IPS DF 19.7 (cell line): Measurements from ENCODE around the gene ACTMAP.
"Not testable (repeated sequence)": the region's sequence is repeated elsewhere in the genome, so short reads cannot be mapped to it uniquely, and the experiment has no call there.

Source experiments
- DNase-seq: peaks from one replicate; pipeline ENCODE4 v3.0.0-alpha.2; 2013; ENCODE audit warnings: low read depth, low spot score

ACTMAP gene

DNA sequence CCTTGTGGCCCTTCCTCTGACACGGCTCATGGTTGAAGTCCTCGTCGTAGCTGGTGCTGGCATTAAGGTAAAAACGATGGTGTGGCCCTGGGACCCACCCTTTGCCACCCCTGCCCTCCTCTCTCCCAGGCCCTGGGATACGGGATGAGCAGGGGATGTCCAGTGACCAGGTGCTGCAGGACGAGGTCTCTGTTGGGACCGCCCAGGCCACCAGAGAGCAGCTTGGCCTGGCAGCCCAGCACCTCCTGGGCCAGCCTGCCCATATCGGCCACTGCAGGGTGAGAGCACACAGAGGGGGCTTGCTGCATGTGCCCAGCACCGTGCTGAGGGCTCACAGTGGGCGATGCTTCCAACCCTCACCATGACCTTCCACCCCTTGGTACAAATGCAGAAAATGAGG, 6.4 kb downstream of the ACTMAP start:
- DNase-seq: no peak

DNA sequence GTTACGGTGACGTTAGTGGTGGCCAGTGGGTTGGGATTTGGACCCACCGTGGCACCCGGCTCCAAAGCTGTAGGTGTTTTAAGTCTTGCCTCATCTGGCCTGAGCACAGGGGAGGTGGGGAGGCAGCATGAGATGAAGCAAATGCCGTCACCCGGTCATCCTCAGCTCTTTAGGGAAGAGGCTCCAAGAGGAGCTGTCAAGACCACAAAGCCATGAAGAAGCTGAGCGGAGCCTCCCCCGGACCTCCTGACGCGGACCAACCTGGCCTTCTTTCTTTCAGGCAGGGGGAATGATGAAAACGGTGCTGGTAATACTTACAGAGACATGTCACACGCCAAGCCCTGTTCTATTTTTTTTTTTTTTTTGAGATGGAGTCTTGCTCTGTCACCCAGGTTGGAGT, 7.4 kb downstream of the ACTMAP start:
- DNase-seq: no peak

DNA sequence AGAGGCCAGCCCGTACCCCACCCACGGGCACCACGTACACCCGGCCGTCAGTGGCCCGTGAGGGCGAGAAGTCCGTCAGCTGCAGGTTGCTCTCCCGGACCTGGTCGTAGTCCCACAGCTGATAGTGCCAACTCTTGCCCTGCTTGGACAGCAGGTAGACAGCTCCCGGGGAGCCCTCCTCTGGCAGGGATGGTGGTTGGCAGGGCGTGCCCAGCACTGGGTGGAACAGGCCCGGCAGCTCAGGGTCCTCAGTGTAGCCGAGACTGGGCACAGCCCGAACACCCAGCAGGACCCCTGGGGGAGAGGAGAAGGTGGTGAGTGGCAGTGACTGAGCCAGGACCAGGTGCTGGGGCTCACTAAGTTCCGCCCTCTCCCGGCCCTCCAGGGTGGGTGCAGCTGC, 7.8 kb downstream of the ACTMAP start:
- DNase-seq: no peak

DNA sequence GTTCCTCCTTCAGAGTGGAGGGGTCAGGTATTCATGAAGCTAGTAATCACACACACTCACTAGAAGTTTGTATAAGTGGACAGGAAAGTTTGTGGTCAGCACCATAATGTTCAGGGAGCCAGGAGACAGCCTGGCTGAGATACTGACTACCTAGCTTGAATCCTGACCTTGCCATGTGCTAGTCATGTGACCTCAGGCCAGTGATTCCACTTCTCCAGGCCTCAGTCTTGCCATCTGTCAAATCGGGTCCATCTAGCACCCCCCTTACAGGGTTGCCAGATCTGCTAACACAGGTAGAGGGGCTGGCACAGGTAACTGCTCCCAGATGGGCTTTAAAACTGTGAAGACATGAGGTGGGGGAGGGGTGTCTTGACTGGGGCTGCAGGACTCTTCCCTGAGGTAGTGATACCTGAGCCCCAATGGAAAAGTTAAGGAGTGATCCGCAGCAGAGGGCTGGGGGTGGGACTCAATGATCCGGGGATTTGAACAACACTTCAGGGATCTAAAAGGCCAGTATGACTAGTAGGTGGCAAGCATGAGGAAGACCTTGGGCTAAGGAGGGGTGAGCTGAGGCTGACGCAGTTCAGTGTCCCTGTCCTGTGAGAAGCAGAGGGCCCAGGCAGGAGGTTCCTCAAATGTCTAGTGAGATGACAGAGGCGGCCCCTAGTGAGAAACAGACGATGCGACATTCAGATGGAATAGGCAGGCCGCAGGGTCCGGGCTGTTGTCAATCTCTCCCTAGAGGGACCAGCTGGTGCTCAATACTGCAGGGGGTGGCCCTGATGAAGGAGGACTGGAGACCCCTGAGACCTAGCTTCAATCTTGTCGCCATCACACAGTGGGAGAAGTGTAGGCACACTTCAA, 8.5 kb downstream of the ACTMAP start:
- no peak for DNase-seq

DNA sequence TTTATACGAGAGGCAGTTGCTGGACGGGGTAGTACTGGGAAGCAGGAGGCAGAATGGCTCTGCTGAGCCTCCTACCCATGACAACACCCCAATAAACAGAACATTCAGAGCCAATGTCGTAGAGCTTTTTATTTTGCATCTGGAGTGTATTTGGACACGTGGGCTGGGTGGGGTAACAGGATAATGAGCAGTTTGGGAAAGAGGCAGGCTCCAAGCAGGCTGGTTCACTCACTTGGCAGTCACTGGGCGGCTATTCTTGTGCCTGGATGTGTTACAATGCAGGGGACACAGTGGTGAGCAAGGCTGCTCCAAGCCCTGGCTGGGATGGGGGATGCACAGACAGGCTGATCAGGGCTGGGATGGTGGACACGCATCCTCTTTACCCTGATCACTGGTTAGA, 9.5 kb downstream of the ACTMAP start:
- DNase-seq: no peak

DNA sequence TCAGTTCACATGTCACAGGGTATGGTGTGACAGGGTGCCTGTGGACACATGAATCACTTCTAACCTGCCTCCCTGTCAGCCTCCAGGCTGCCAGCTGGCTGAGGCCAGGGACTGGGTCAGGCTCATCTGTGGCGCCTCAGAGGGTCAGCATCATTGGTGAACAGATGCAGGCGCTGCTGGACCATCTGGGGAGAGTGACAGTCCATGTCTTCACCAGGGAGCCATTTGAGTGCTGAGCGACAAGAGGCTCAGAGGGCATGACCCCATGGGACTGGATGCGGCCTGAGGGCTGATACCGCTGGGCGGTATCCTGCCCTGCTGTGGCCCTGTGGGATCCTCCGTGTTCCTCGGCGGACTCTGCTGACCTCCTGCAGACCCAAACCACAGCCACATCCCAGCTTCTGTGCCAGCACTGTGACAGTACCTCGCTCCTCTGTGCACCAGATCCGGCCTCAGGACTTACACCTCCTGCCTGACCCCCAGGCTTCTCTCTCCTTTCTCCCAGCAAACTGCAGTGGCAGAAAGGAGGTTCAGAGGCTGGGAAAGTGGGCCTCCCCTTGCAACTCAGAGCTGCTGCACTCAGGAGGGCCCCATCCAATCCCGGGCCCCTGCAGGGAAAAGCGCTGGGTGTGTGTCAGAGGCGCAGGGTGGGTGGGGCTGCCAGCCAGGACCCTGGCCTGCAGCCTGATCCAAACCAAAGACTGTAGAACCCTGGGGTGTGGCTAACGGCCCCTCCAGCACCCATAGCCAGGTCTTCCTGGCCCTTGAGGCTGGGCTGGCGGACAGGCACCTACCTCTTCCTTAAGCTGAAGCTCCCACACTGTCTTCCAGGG, 10.2 kb downstream of the ACTMAP start:
- no peak for DNase-seq

DNA sequence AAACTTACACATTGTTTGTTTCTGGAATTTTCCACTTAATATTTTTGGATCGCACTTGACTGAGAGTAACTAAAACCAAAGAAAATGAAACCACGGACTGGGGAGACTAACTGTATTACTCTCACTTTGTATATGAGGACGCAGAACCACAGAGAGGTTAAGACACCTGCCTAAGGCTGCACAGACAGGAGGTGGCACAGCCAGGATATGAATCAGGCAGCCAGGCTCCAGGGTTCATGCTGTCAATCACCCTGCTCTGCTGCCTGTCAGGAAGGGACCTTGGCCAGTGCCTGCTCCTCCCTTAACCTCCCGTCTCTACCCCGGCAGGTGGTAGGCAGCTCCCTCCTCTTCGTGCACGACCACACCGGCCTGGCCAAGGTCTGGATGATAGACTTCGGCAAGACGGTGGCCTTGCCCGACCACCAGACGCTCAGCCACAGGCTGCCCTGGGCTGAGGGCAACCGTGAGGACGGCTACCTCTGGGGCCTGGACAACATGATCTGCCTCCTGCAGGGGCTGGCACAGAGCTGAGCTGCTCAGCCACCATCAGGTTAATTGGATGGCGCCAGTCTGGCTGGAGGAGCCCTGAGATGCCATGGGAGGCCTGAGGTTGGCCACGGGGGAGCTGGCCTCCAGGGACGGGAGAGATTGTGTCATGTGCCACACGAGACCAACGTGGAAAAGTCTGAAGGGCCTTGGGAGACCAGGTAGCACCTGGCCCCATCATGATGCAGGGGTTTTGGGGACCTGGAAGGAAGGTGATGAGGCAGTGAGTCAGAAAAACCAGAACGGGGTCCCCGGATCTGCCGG, 11.0 kb downstream of the ACTMAP start:
- no peak for DNase-seq

DNA sequence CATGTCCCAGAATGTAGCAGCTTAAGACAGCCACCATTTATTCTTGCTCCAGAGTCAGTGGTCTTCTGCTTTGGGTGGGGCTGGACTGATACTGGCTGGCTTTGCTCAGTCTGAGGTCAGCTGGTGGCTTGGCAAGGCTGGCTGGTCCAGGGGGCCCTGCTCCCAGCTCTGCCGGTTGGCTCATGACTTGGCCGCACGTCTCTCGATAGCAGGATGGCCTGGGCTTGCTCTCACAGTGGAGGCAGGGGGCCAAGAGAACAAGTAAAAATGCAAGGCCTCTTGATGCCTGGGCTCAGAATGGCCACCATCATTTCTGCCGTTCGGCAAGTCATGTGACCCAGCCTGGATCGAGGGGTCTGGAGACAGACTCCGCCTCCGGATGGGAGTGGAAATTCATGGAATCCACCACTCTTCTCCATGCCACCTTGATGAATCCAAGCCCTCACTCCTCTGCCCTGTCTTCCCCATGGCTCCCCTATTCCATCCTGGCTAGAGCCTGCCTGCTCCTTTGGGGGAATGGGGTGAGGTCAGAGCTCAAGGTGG, 13.1 kb downstream of the ACTMAP start:
- DNase-seq: no peak

DNA sequence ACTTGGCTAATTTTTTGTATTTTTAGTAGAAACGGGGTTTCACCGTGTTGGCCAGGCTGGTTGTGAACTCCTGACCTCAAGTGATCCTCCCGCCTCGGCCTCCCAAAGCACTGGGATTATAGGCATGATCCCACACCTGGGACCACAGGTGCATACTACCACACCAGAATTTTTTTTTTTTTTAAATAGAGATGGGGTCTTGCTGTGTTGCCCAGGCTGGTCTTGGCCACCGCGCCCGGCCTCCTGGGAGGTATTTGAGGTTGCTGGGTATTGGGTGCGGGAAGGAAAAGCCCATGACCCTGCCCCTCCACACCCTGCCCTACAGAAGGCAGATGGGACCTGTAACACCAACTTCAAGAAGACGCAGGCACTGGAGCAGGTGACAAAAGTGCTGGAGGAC, 13.6 kb downstream of the ACTMAP start:
- no peak for DNase-seq

DNA sequence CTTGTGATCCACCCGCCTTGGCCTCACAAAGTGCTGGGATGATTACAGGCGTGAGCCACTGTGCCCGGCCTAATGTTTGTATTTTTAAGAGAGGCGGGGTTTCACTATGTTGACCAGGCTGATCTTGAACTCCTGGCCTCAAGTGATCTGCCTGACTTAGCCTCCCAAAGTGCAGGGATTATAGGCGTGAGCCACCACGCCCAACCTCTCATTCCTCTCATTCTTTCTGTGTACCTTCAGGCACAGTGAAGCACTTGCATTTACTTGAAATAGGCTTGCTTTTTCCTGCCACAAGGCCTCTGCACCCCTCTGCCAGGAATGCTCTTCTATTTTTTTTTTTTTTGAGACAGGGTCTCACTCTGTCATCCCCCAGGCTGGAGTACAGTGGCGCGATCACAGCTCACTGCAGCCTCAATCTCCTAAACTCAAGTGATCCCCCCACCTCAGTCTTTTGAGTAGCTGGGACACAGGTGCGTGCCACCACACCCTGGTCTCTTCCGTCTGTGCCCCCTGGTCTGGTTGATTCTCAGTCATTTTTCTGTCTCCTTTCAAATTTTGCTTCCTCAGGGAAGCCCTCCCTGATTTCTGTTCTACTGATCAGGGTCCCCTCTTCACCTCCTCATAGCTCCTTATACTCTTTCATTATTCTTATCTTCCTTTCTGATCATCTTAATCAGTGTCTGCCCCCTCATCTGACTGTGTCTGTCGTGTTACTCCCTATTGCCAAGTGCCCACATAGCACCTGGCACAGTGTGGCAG, 15.1 kb downstream of the ACTMAP start:
- DNase-seq: no peak

DNA sequence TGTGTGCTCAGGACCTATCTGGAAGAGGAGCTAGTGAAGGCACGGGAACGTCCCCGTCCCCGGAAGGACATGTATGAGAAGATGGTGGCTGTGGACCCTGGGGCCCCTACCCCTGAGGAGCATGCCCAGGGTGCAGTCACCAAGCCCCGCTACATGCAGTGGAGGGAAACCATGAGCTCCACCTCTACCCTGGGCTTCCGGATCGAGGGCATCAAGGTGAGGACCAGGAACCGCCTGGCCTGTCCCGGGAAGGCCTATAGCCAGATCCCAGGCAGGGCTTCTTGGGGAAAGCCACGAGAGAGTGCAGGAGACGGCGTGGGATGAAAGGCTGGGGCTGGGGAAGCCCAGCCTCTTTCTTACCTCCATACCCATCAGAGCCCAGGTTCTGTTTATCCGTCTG, 17.1 kb downstream of the ACTMAP start:
- no peak for DNase-seq

DNA sequence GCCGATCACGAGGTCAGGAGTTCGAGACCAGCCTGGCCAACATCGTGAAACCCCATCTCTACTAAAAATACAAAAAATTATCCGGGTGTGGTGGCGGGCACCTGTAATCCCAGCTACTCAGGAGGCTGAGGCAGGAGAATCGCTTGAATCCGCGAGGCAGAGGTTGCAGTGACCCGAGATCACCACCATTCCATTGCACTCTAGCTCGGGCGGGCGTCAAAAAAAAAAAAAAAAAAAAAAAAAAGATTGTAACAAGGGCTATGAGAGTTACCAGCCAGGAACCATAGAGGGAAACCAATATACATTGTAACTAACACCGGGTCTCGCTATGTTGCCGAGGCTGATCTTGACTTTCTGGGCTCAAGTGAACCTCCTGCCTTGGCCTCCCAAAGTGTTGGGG, 18.0 kb downstream of the ACTMAP start:
- not testable (repeated sequence) for DNase-seq

DNA sequence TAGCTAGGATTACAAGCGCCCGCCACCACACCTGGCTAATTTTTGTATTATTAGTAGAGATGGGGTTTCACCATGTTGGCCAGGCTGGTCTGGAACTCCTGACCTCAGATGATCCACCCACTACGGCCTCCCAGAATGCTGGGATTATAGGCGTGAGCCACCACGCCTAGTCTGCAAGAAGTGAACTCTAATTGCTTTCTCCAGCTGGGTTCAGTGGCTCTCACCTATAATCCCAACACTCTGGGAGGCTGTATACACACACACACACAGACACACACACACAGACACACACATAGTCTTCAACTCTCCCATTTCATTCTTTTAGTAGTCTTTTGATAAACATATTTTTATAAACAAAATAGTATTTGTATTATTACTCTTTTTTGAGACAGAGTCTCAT, 20.2 kb downstream of the ACTMAP start:
- not testable (repeated sequence) for DNase-seq

DNA sequence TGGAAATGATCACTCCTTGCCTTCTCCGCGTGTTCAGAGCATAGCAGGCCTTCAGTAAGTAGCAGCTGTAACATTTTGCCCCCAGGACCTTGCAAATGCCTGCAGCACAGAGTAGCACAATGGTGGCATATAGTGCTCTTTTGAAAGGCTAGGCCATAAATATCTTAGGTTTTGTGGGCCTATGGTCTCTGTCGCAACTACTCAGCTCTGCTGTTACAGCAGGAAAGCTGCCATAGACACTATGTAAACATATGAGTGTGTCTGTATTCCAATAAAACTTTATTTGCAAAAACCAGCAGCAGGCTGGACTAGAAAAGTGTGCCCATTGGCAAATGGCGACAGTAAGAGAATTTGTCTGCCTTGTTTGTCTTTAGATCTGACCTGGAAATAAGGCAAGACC, 24.0 kb downstream of the ACTMAP start:
- DNase-seq: no peak

DNA sequence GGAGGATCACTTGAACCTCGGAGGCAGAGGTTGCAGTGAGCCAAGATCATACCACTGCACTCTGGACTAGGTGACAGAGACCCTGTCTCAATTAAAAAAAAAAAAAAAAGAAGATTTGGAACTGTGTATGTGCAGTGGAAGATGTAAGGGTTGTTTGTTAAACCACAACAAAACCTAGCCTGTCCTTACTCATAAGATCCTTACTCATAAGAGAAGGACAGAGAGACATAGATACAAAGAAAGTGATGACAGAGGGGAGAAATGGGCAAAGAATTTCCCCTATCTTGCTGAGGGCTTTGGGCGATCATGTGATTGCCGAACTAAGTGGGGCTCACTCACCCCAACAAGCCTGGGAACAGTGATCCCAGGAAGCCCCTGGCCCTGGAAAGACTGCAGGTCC, 25.4 kb downstream of the ACTMAP start:
- no peak for DNase-seq

DNA sequence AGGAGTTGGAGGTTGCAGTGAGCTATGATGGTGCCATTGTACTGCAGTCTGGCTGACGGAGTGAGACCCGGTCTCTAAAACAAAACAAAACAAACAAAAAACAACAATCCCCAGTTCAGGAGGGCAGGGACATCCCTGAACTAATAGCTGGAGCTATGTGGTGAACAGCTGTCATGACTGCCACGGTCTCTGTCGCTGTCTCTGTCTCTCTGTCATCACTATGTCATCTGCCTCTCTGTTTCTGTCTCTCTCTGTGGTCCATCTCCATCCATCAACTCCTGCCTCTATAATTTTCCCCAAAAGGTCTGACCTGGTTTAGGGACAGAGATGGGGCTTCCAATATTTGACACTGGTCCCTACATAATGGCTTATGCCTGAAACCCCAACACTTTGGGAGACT, 26.0 kb downstream of the ACTMAP start:
- DNase-seq: no peak

DNA sequence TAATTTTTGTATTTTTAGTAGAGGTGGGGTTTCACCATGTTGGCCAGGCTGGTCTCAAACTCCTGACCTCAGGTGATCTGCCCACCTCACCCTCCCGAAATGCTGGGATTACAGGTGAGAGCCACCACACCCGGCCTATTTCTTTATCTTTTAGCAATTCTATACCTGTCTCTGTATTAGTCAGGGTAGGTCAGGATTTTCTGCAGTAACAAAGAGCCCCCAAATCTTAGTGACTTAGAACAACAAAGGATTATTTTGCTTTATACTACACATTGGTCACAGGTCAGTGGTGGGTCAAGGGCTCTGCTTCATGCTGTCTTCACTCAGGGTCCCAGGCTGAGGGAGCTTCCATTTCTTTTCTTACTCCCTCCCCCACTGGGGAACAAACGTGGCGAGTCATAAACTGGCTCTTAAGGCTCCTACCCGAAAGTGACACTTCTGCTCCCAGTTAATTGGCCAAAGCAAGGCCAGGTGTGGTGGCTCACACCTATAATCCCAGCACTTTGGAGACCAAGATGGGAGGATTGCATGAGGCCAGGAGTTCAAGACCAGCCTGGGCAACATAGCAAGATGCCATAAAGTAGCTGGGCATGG, 26.5 kb downstream of the ACTMAP start:
- DNase-seq: no peak

DNA sequence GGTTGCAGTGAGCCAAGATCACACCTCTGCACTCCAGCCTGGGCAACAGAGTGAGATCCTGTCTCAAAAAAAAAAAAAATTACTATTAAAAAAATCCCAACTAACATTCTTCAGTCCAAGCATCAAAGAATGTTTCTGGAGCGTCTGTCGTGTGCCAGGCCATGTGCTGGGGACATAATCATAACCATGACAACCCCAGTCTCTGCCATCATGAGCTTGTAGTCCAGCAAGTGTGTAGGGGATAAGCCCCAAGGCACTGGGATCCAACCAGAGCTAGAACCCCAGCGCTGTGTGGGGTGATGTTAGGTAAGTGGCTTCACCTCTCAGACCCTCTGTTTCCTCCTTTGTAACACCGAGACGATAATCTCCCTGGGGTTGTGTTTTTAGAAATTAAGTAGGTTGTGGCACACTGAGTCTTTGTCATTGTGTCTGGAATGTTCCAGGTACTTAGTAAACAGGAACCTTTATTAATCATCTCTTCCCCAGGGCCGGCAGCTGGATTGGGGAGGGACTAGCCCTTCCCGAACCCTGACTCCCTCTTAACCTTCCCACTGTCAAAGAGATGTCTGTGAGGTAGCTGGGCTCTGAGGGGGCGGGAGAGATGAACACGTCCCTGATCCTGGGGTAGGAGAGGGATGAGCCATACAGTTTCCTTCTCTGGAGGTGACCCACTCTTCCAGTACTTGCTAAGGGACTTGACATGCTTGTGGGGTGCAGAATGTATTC, 28.2 kb downstream of the ACTMAP start:
- no peak for DNase-seq

DNA sequence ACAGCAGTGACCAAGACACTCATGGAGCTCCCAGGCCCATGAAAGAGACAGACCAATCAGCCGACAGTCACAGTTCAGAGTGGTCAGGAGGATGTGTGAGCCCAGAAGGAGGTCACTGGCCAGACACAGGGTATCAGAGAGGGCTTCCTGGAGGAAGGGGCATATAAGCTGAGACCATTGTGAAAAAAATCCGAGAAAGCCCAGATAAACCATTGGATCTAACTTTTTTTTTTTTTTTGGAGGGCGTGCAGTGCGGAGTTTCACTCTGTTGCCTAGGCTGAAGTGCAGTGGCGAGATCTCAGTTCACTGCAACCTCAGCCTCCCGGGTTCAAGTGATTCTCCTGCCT, 29.2 kb downstream of the ACTMAP start:
- DNase-seq: no peak

DNA sequence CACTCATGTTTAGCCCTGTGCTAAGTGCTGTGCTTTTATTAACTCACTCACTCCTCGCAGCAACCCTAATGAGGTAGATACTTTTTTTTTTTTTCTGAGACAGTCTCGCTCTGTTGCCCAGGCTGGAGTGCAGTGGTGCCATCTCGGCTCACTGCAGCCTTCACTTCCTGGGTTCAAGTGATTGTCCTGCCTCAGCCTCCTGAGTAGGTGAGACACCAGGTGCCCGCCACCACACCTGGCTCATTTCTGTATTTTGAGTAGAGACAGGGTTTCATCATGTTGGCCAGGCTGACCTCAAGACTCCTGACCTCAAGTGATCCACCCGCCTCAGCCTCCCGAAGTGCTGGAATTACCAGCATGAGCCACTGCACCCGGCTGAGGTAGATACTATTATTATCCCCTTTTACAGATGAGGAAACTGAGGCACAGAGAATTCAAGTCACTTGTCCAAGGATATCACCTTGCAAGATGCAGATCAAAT, 30.8 kb downstream of the ACTMAP start:
- no peak for DNase-seq
